ENCODE results near the gene ACSS2.

The ACSS2 gene

GRCh38 chr20:34926581-34926980 lies 50.2 kb downstream of the ACSS2 start:
- H3K4me3 ChIP-seq (ENCODE audit: low read depth in 1 of 2, low read length in 1 of 2), result no peak overlapping the region
- no peak overlapping the region for H3K27ac ChIP-seq
- no peak for TF ChIP-seq CTCF (IDR thresholded peaks at IDR 0.05)
- H3K4me1 ChIP-seq (ENCODE audit: control insufficient read depth in 1 of 2, insufficient read depth in 1 of 2, low read depth in 1 of 2, low read length in 1 of 2), result no peaks in the 10 kb centered on the region
- peaks cover 98% of the 10 kb centered on the region for H3K36me3 ChIP-seq
- H3K9me3 ChIP-seq, result no peaks in the 10 kb centered on the region
- no peaks in the 10 kb centered on the region for H3K27me3 ChIP-seq

GRCh38 chr20:34927736-34928135 lies 51.3 kb downstream of the ACSS2 start:
- no peaks in the 10 kb centered on the region for H3K27me3 ChIP-seq
- no peaks in the 10 kb centered on the region for H3K4me1 ChIP-seq (ENCODE audit: control insufficient read depth in 1 of 2, insufficient read depth in 1 of 2, low read depth in 1 of 2, low read length in 1 of 2)
- H3K4me3 ChIP-seq (ENCODE audit: low read depth in 1 of 2, low read length in 1 of 2), result no peak overlapping the region
- peaks cover 91% of the 10 kb centered on the region for H3K36me3 ChIP-seq
- no peaks in the 10 kb centered on the region for H3K9me3 ChIP-seq
- TF ChIP-seq CTCF (IDR thresholded peaks at IDR 0.05), result no peak
- no peak overlapping the region for H3K27ac ChIP-seq

- Histone ChIP-seq H3K4me3 (ENCODE audit: low read depth in 1 of 2, low read length in 1 of 2) (no peak overlapping the region), H3K27me3 (no peaks in the 10 kb centered on the region), H3K4me1 (ENCODE audit: control insufficient read depth in 1 of 2, insufficient read depth in 1 of 2, low read depth in 1 of 2, low read length in 1 of 2) (no peaks in the 10 kb centered on the region), H3K9me3 (no peaks in the 10 kb centered on the region), H3K36me3 (peaks cover 85% of the 10 kb centered on the region), H3K27ac (no peak overlapping the region)
- TF ChIP-seq CTCF (IDR thresholded peaks at IDR 0.05), result no peak
Observed at GRCh38 chr20:34928411-34928810, 52.0 kb downstream of the ACSS2 start.

GRCh38 chr20:34931771-34932170 lies 55.4 kb downstream of the ACSS2 start:
- no peaks in the 10 kb centered on the region for H3K4me1 ChIP-seq (ENCODE audit: control insufficient read depth in 1 of 2, insufficient read depth in 1 of 2, low read depth in 1 of 2, low read length in 1 of 2)
- H3K36me3 ChIP-seq, result peaks cover 51% of the 10 kb centered on the region
- no peak for TF ChIP-seq CTCF (IDR thresholded peaks at IDR 0.05)
- no peak overlapping the region for H3K4me3 ChIP-seq (ENCODE audit: low read depth in 1 of 2, low read length in 1 of 2)
- H3K27ac ChIP-seq, result no peak overlapping the region
- H3K27me3 ChIP-seq, result no peaks in the 10 kb centered on the region
- no peaks in the 10 kb centered on the region for H3K9me3 ChIP-seq

- Histone ChIP-seq H3K36me3 (peaks cover 10% of the 10 kb centered on the region), H3K27me3 (no peaks in the 10 kb centered on the region), H3K9me3 (no peaks in the 10 kb centered on the region), H3K4me1 (ENCODE audit: control insufficient read depth in 1 of 2, insufficient read depth in 1 of 2, low read depth in 1 of 2, low read length in 1 of 2) (no peaks in the 10 kb centered on the region), H3K27ac (no peak overlapping the region), H3K4me3 (ENCODE audit: low read depth in 1 of 2, low read length in 1 of 2) (no peak overlapping the region)
- TF ChIP-seq CTCF (IDR thresholded peaks at IDR 0.05), result no peak
Observed at GRCh38 chr20:34938466-34939163, 62.2 kb downstream of the ACSS2 start.

All from neutrophil (primary cell).